CD1c-positive myeloid dendritic cell (primary cell): ENCODE data around the gene ARHGEF4.
A peak's percentile ranks its signal among the peaks of the same experiment; 100 is the strongest.
"Not testable (repeated sequence)": the region's sequence is repeated elsewhere in the genome, so short reads cannot be mapped to it uniquely, and the experiment has no call there.

Experiments used
- DNase-seq: peaks from one replicate; pipeline ENCODE4 v3.0.0-alpha.2; 2016; ENCODE audit errors: extremely low spot score

Gene ARHGEF4

GRCh38 chr2:130975729-130976128 is 139.0 kb downstream of the ARHGEF4 start:
- DNase-seq = no peak

GRCh38 chr2:130976591-130977237 is 140.0 kb downstream of the ARHGEF4 start:
- no peak for DNase-seq

GRCh38 chr2:130977461-130978050 is 140.8 kb downstream of the ARHGEF4 start:
- no peak for DNase-seq

GRCh38 chr2:130981667-130982066 is 145.0 kb downstream of the ARHGEF4 start:
- DNase-seq = no peak

GRCh38 chr2:130985206-130985780 is 148.6 kb downstream of the ARHGEF4 start:
- DNase-seq = peak; percentile 64

- no peak for DNase-seq
Observed at GRCh38 chr2:130985831-130986649, 149.3 kb downstream of the ARHGEF4 start.

GRCh38 chr2:130986890-130987493 is 150.3 kb downstream of the ARHGEF4 start:
- DNase-seq = no peak

- no peak for DNase-seq
Observed at GRCh38 chr2:130987519-130988425, 151.1 kb downstream of the ARHGEF4 start.

GRCh38 chr2:130991446-130991845 is 154.7 kb downstream of the ARHGEF4 start:
- not testable (repeated sequence) for DNase-seq

- DNase-seq = not testable (repeated sequence)
Observed at GRCh38 chr2:130992003-130992402, 155.3 kb downstream of the ARHGEF4 start.

GRCh38 chr2:130996691-130997090 is 160.0 kb downstream of the ARHGEF4 start:
- DNase-seq = no peak

- no peak for DNase-seq
Observed at GRCh38 chr2:130997198-130997597, 160.5 kb downstream of the ARHGEF4 start.

GRCh38 chr2:130998561-130998960 is 161.8 kb downstream of the ARHGEF4 start:
- DNase-seq = no peak

- DNase-seq = no peak
Observed at GRCh38 chr2:131004446-131005209, 167.9 kb downstream of the ARHGEF4 start.

- DNase-seq = no peak
Observed at GRCh38 chr2:131005216-131005935, 168.7 kb downstream of the ARHGEF4 start.

GRCh38 chr2:131006561-131006960 is 169.8 kb downstream of the ARHGEF4 start:
- DNase-seq = no peak

GRCh38 chr2:131008967-131009366 is 172.3 kb downstream of the ARHGEF4 start:
- DNase-seq = no peak

GRCh38 chr2:131009713-131010475 is 173.2 kb downstream of the ARHGEF4 start:
- no peak for DNase-seq

- no peak for DNase-seq
Observed at GRCh38 chr2:131010566-131010965, 173.9 kb downstream of the ARHGEF4 start.
